Left colon (tissue), 2 donors: Measurements from ENCODE around the gene REV3L. TPM values are rescaled to one million over a fixed set of nuclear protein-coding genes. Genes with fewer than 3 reads are reported as not detected.
A peak's percentile ranks its signal among the peaks of the same experiment; 100 is the strongest.
"Not testable (repeated sequence)": the region's sequence is repeated elsewhere in the genome, so short reads cannot be mapped to it uniquely, and the experiment has no call there.

Experiments used
- ATAC-seq: fragments of 200-7000 bp; cut with Tn5 transposase; one replicate; pipeline ENCODE4 v1.9.1; 2020; ENCODE audit warnings: mild to moderate bottlenecking, moderate library complexity
- DNase-seq, 2 donors: peaks; one replicate each; pipeline ENCODE4 v3.0.0-alpha.2; 2020
- intact Hi-C, 2 donors: fragments of 100-400 bp; cut with DNase I in 1 of 2; cut with micrococcal nuclease in 1 of 2; formaldehyde crosslinking; loops; one replicate each; pipeline versions ENCODE4 v1.11.2 to v1.14.0; 2022; cut with DNase I, micrococcal nuclease
- total RNA-seq, 2 donors: library from RNA; stranded (reverse); fragmentation: NEBNext Ultra II Directional; extraction: Animal tissue kit (Norgen Biotek cat#: 25700); gene quantifications; one replicate each; pipeline ENCODE4 v1.2.1, GENCODE V29; 2021
- donor health status: DM: no; HTN: no; CAD: no.
- donor health status: DM: yes; HTN: yes; CAD: no.

Gene REV3L
- total RNA-seq, 2 donors from 2014 or later, result 13.9 to 21.4 TPM

- DNase-seq, result no peak
- ATAC-seq, result no peak
- intact Hi-C loops, result no loop called here
These were observed 188.5 kb downstream of the REV3L start for GRCh38 chr6:111294374-111294967.

- ATAC-seq (peak; percentile 96), DNase-seq (no peak)
- intact Hi-C loops, result no loop called here
These were observed 191.4 kb downstream of the REV3L start for GRCh38 chr6:111291336-111292259.

- ATAC-seq, result peak; percentile 64
- DNase-seq, intact Hi-C loops: not testable (repeated sequence)
These were observed 192.2 kb downstream of the REV3L start for GRCh38 chr6:111290689-111291335.

- ATAC-seq, DNase-seq, intact Hi-C loops: not testable (repeated sequence)
These were observed 198.7 kb downstream of the REV3L start for GRCh38 chr6:111284356-111284755.

GRCh38 chr6:111283707-111284106, 199.3 kb downstream of the REV3L start:
- intact Hi-C loops, result no loop called here
- DNase-seq, result no peak
- ATAC-seq, result no peak

- ATAC-seq, result peak; percentile 71
- intact Hi-C loops, result no loop called here
- no peak for DNase-seq
These were observed 200.5 kb downstream of the REV3L start for GRCh38 chr6:111282515-111282914.

- intact Hi-C loops, result no loop called here
- DNase-seq, result no peak
- ATAC-seq, result peak; percentile 93
These were observed 202.5 kb downstream of the REV3L start for GRCh38 chr6:111280445-111280955.

- intact Hi-C loops, result no loop called here
- ATAC-seq (no peak), DNase-seq (no peak)
These were observed 204.3 kb downstream of the REV3L start for GRCh38 chr6:111278731-111279130.

GRCh38 chr6:111277819-111278218, 205.2 kb downstream of the REV3L start:
- DNase-seq (no peak), ATAC-seq (no peak)
- intact Hi-C loops, result no loop called here

- ATAC-seq (no peak), DNase-seq (no peak)
- intact Hi-C loops, result no loop called here
These were observed 206.3 kb downstream of the REV3L start for GRCh38 chr6:111276736-111277135.

GRCh38 chr6:111276335-111276734, 206.7 kb downstream of the REV3L start:
- DNase-seq, result no peak
- no peak for ATAC-seq
- intact Hi-C loops, result no loop called here

GRCh38 chr6:111274593-111275217, 208.3 kb downstream of the REV3L start:
- intact Hi-C loops, result no loop called here
- no peak for DNase-seq

GRCh38 chr6:111270121-111270520, 212.9 kb downstream of the REV3L start:
- DNase-seq (no peak), ATAC-seq (no peak)
- intact Hi-C loops, result no loop called here

More at GRCh38 chr6:111274593-111275217, 208.3 kb downstream of the REV3L start:
- no peak for ATAC-seq

GRCh38 chr6:111269401-111269970, 213.5 kb downstream of the REV3L start:
- DNase-seq (no peak), ATAC-seq (no peak)
- intact Hi-C loops, result no loop called here

- ATAC-seq (no peak), DNase-seq (no peak)
- intact Hi-C loops, result no loop called here
These were observed 215.2 kb downstream of the REV3L start for GRCh38 chr6:111267764-111268333.

- no peak for DNase-seq
- no peak for ATAC-seq
- intact Hi-C loops, result no loop called here
These were observed 216.7 kb downstream of the REV3L start for GRCh38 chr6:111266276-111266675.

- intact Hi-C loops, result no loop called here
- no peak for ATAC-seq
- DNase-seq, result no peak
These were observed 217.2 kb downstream of the REV3L start for GRCh38 chr6:111265842-111266241.

- DNase-seq, result no peak
- ATAC-seq, result no peak
- intact Hi-C loops, result no loop called here
These were observed 219.2 kb downstream of the REV3L start for GRCh38 chr6:111263837-111264236.
